H9 (cell line): ENCODE results near the gene CT45A5. TPM values are rescaled to one million over a fixed set of nuclear protein-coding genes. Genes with fewer than 3 reads are reported as not detected.

ENCODE experiments used
- DNase-seq: peaks from one replicate; pipeline ENCODE4 v3.0.0-alpha.2; 2017
- H2AFZ ChIP-seq: one replicate; pipeline ENCODE4 v1.6.1; 2013; ENCODE audit warnings: mild to moderate bottlenecking, low read length, control low read depth, moderate library complexity
- H2AK5ac ChIP-seq: 2 replicates; pipeline ENCODE4 v1.6.1; 2013; ENCODE audit warnings: low read length, control low read depth, mixed read lengths; ENCODE audit not compliant: insufficient read length
- H2BK120ac ChIP-seq: one replicate; pipeline ENCODE4 v1.6.1; 2013; ENCODE audit warnings: low read depth, mild to moderate bottlenecking, low read length, control low read depth, inconsistent platforms; ENCODE audit not compliant: poor library complexity, severe bottlenecking
- H2BK12ac ChIP-seq: 2 replicates; pipeline ENCODE4 v1.6.1; 2013; ENCODE audit warnings: low read length, control low read depth, mixed read lengths, low read depth; ENCODE audit not compliant: insufficient read length
- H2BK15ac ChIP-seq: 2 replicates; pipeline ENCODE4 v1.6.1; 2013; ENCODE audit warnings: low read depth, low read length, control low read depth
- H2BK20ac ChIP-seq: one replicate; pipeline ENCODE4 v1.6.1; 2013; ENCODE audit warnings: low read depth, mild to moderate bottlenecking, low read length, control low read depth, inconsistent platforms; ENCODE audit not compliant: poor library complexity, severe bottlenecking
- H2BK5ac ChIP-seq: 2 replicates; pipeline ENCODE4 v1.6.1; 2013; ENCODE audit warnings: low read length, control low read depth, mixed read lengths; ENCODE audit not compliant: insufficient read length
- H3K14ac ChIP-seq: 2 replicates; pipeline ENCODE4 v1.6.1; 2013; ENCODE audit warnings: low read length, control low read depth; ENCODE audit not compliant: insufficient read depth
- H3K18ac ChIP-seq: 2 replicates; pipeline ENCODE4 v1.6.1; 2013; ENCODE audit warnings: low read depth, mild to moderate bottlenecking, mixed read lengths, low read length, control low read depth; ENCODE audit not compliant: insufficient read length
- H3K23ac ChIP-seq: 2 replicates; pipeline ENCODE4 v1.6.1; 2013; ENCODE audit warnings: low read length, control low read depth, mixed read lengths, low read depth; ENCODE audit not compliant: insufficient read length
- H3K23me2 ChIP-seq: 2 replicates; pipeline ENCODE4 v1.6.1; 2013; ENCODE audit warnings: low read depth, mild to moderate bottlenecking, mixed read lengths, low read length, control low read depth; ENCODE audit not compliant: insufficient read length, poor library complexity, severe bottlenecking
- H3K27ac ChIP-seq: 2 replicates; pipeline ENCODE4 v1.5.1; 2013; ENCODE audit warnings: low read length, control low read depth, mixed read lengths, low read depth; ENCODE audit not compliant: insufficient read length
- H3K27me3 ChIP-seq: 2 replicates; pipeline ENCODE4 v1.6.1; 2013; ENCODE audit warnings: low read length, control low read depth, inconsistent platforms; ENCODE audit not compliant: insufficient read depth
- H3K4ac ChIP-seq: 2 replicates; pipeline ENCODE4 v1.6.1; 2013; ENCODE audit warnings: low read depth, mild to moderate bottlenecking, control low read depth, inconsistent platforms, low read length, moderate library complexity
- H3K4me1 ChIP-seq: 2 replicates; pipeline ENCODE4 v1.6.1; 2013; ENCODE audit warnings: low read length, control low read depth, inconsistent platforms; ENCODE audit not compliant: insufficient read depth
- H3K4me2 ChIP-seq: 2 replicates; pipeline ENCODE4 v1.6.1; 2013; ENCODE audit warnings: low read length, control low read depth, mixed read lengths; ENCODE audit not compliant: insufficient read length, insufficient read depth
- H3K56ac ChIP-seq: 2 replicates; pipeline ENCODE4 v1.6.1; 2013; ENCODE audit warnings: low read depth, mild to moderate bottlenecking, mixed read lengths, low read length, control low read depth; ENCODE audit not compliant: insufficient read length
- H3K79me1 ChIP-seq: 2 replicates; pipeline ENCODE4 v1.6.1; 2013; ENCODE audit warnings: low read depth, mild to moderate bottlenecking, moderate library complexity, low read length, control low read depth, inconsistent platforms; ENCODE audit not compliant: insufficient read depth, poor library complexity, severe bottlenecking
- H3K79me2 ChIP-seq: 2 replicates; pipeline ENCODE4 v1.6.1; 2013; ENCODE audit warnings: low read length, control low read depth, inconsistent platforms; ENCODE audit not compliant: insufficient read depth
- H3K9ac ChIP-seq: 2 replicates; pipeline ENCODE4 v1.6.1; 2013; ENCODE audit warnings: low read length, control low read depth, mixed read lengths; ENCODE audit not compliant: insufficient read length; ENCODE audit errors: extremely low read depth
- H3K9me3 ChIP-seq: one replicate; pipeline ENCODE4 v1.6.1; 2013; ENCODE audit warnings: low read depth, low read length, inconsistent platforms; ENCODE audit not compliant: control insufficient read depth
- H3T11ph ChIP-seq: one replicate; pipeline ENCODE4 v1.6.1; 2013; ENCODE audit warnings: mild to moderate bottlenecking, low read length, control low read depth, inconsistent platforms
- H4K20me1 ChIP-seq: one replicate; pipeline ENCODE4 v1.6.1; 2013; ENCODE audit not compliant: control insufficient read depth, insufficient read length, insufficient read depth
- H4K5ac ChIP-seq: 2 replicates; pipeline ENCODE4 v1.6.1; 2013; ENCODE audit warnings: low read depth, mild to moderate bottlenecking, mixed read lengths, low read length, control low read depth; ENCODE audit not compliant: insufficient read length
- H4K8ac ChIP-seq: replicated peaks from 2 replicates; pipeline ENCODE4 v1.6.1; 2013; ENCODE audit warnings: low read length, control low read depth, mixed read lengths, low read depth; ENCODE audit not compliant: insufficient read length
- H4K91ac ChIP-seq: 2 replicates; pipeline ENCODE4 v1.6.1; 2013; ENCODE audit warnings: low read depth, mild to moderate bottlenecking, moderate library complexity, mixed read lengths, low read length, control low read depth; ENCODE audit not compliant: insufficient read length
- H3K27ac Mint-ChIP-seq, 3 experiments: 2 replicates in 2 of 3; 3 replicates in 1 of 3; pipeline ENCODE4 v1.8.0; 2020 to 2021; ENCODE audit warnings: mixed read lengths in 3 of 3, mild to moderate bottlenecking in 1 of 3, moderate library complexity in 1 of 3
- H3K27me3 Mint-ChIP-seq: 2 replicates; pipeline ENCODE4 v1.8.0; 2021; ENCODE audit warnings: low read depth, mild to moderate bottlenecking, moderate library complexity, mixed read lengths
- H3K36me3 Mint-ChIP-seq, 3 experiments: 2 replicates in 2 of 3; 3 replicates in 1 of 3; pipeline ENCODE4 v1.8.0; 2020 to 2021; ENCODE audit warnings: low read depth in 3 of 3, mixed read lengths in 3 of 3; ENCODE audit not compliant: insufficient read depth in 1 of 3
- H3K4me1 Mint-ChIP-seq, 2 experiments: 2 replicates each; pipeline ENCODE4 v1.8.0; 2020; ENCODE audit warnings: mixed read lengths in 2 of 2
- H3K4me3 Mint-ChIP-seq, 2 experiments: 2 replicates in 1 of 2; 3 replicates in 1 of 2; pipeline ENCODE4 v1.8.0; 2020 to 2021; ENCODE audit warnings: mild to moderate bottlenecking in 2 of 2, mixed read lengths in 2 of 2, moderate library complexity in 1 of 2
- H3K9me3 Mint-ChIP-seq, 2 experiments: 2 replicates in 1 of 2; 3 replicates in 1 of 2; pipeline ENCODE4 v1.8.0; 2020; ENCODE audit warnings: mild to moderate bottlenecking in 2 of 2, mixed read lengths in 2 of 2, moderate library complexity in 1 of 2
- WGBS: extraction: QIAGEN DNeasy Blood & Tissue Kit; methylation state at CpG from one replicate; pipeline ENCODE4 v1.1.7; 2013; ENCODE audit warnings: missing lambda C conversion rate, low lambda C conversion rate, mixed read lengths; ENCODE audit not compliant: insufficient read length; ENCODE audit errors: extremely low coverage; 5-methylcytosine and 5-hydroxymethylcytosine counted together
- total RNA-seq: library from RNA; stranded (reverse); gene quantifications from 2 replicates; pipeline ENCODE4 v1.2.1, GENCODE V29; 2021
- TF ChIP-seq, protein P1 (sequence below): fragments of 200-600 bp; sonication (generic); conservative IDR thresholded peaks from 3 replicates; pipeline ENCODE4 v1.8.0; 2021; ENCODE audit warnings: antibody characterized with exemption, mild to moderate bottlenecking

The CT45A5 gene
- total RNA-seq, 1 experiment from 2014 or later = not detected

DNA sequence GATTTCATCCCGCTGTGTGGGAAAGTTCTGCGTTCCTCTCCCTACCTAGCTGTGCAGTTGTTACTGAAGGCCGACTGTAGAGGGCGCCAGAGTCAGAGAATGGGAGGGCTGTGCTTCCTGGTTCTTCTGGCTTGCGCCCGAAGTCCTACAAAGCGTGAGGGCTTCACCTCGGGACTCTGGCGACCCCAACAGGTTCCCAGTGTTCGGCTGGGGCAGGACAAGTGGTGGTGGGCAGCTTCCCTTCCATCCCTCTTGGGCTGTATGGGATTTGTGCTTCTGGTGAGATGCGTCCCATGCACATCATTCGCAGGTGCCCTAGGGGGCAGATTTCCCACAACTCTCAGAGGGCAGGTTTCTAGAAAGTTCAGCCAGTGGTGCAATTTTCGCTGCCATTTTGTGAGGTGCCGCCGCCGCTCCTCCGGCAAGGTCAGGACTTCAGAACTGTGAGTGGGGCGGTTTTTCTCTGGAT is 44.6 kb downstream of the CT45A5 start:
- Histone ChIP-seq H3K79me1 (no peaks in the 10 kb centered on the region), H3K56ac (no peak overlapping the region), H3K4me1 (no peaks in the 10 kb centered on the region), H3K4ac (no peak overlapping the region), H3K27me3 (no peaks in the 10 kb centered on the region), H2BK5ac (no peak overlapping the region), H4K91ac (no peak overlapping the region), H3K9me3 (peaks cover 50% of the 10 kb centered on the region), H4K5ac (no peak overlapping the region), H3K9ac (no peak overlapping the region), H3K23ac (no peak overlapping the region), H2BK20ac (no peak overlapping the region), H3K23me2 (no peaks in the 10 kb centered on the region), H3K27ac (no peak overlapping the region), H3T11ph (no peak overlapping the region), H3K4me2 (no peak overlapping the region), H3K14ac (no peak overlapping the region), H2BK120ac (no peak overlapping the region), H2BK15ac (no peak overlapping the region), H4K8ac (no peak overlapping the region), H2AFZ (no peak overlapping the region), H3K79me2 (no peaks in the 10 kb centered on the region), H4K20me1 (no peaks in the 10 kb centered on the region), H2AK5ac (no peak overlapping the region), H3K18ac (no peak overlapping the region), H2BK12ac (no peak overlapping the region)
- Mint-ChIP-seq H3K36me3 (peaks cover 0 to 21% (median 0%) of the 10 kb centered on the region in 3 experiments; a peak in 3 of 7 replicates), H3K27ac (no peak overlapping the region), H3K9me3 (peaks cover 55 to 81% of the 10 kb centered on the region in 2 experiments), H3K4me1 (no peaks in the 10 kb centered on the region), H3K4me3 (no peak overlapping the region), H3K27me3 (peaks cover 3% of the 10 kb centered on the region; the same call in 1 of the 2 replicates)
- DNase-seq = peak; percentile 39
- WGBS = no CpG with 5 or more reads among the region's 18 CpGs
- TF ChIP-seq, protein P1, sequence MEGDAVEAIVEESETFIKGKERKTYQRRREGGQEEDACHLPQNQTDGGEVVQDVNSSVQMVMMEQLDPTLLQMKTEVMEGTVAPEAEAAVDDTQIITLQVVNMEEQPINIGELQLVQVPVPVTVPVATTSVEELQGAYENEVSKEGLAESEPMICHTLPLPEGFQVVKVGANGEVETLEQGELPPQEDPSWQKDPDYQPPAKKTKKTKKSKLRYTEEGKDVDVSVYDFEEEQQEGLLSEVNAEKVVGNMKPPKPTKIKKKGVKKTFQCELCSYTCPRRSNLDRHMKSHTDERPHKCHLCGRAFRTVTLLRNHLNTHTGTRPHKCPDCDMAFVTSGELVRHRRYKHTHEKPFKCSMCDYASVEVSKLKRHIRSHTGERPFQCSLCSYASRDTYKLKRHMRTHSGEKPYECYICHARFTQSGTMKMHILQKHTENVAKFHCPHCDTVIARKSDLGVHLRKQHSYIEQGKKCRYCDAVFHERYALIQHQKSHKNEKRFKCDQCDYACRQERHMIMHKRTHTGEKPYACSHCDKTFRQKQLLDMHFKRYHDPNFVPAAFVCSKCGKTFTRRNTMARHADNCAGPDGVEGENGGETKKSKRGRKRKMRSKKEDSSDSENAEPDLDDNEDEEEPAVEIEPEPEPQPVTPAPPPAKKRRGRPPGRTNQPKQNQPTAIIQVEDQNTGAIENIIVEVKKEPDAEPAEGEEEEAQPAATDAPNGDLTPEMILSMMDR = peak; percentile 33; the same call in 2 of the 3 replicates
